ENCODE measurements around the gene STK25.
A peak's percentile ranks its signal among the peaks of the same experiment; 100 is the strongest.

The STK25 gene

GRCh38 chr2:241508240-241509154, at the start of gene STK25:
Gene STK25, minus strand, starts transcription at chr2:241508584. Its CDS starts 549 bp downstream, at chr2:241508035.
- peak; percentile 99 for DNase-seq
- in situ Hi-C loops (cut with HindIII; ENCODE audit: low pct_ligation_motif_present, low pct_unique_long_range_greater_than_20kb, low sequenced_read_pairs): no loop called here

- DNase-seq: no peak
- in situ Hi-C loops (cut with HindIII; ENCODE audit: low pct_ligation_motif_present, low pct_unique_long_range_greater_than_20kb, low sequenced_read_pairs): no loop called here
Measured at GRCh38 chr2:241556746-241557145, 48.4 kb upstream of the STK25 start.

GRCh38 chr2:241555711-241556110, 47.3 kb upstream of the STK25 start:
- no peak for DNase-seq
- in situ Hi-C loops (cut with HindIII; ENCODE audit: low pct_ligation_motif_present, low pct_unique_long_range_greater_than_20kb, low sequenced_read_pairs): no loop called here

GRCh38 chr2:241554610-241555322, 46.4 kb upstream of the STK25 start:
- no peak for DNase-seq
- in situ Hi-C loops (cut with HindIII; ENCODE audit: low pct_ligation_motif_present, low pct_unique_long_range_greater_than_20kb, low sequenced_read_pairs): no loop called here

- in situ Hi-C loops (cut with HindIII; ENCODE audit: low pct_ligation_motif_present, low pct_unique_long_range_greater_than_20kb, low sequenced_read_pairs): no loop called here
- DNase-seq: no peak
Measured at GRCh38 chr2:241553981-241554380, 45.6 kb upstream of the STK25 start.

DNA sequence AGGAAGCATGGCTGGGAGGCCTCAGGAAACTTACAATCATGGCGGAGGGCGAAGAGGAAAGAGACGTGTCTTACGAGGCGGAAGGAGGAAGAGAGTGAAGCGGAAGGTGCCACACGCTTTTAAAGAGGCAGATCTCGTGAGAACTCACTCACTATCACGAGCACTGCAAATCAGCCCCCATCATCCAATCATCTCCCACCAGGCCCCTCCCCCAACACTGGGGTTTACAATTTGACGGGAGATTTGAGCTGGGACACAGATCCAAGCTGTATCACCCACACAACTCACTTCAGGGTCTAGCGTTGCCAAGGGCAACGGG, 45.1 kb upstream of the STK25 start:
- in situ Hi-C loops (cut with HindIII; ENCODE audit: low pct_ligation_motif_present, low pct_unique_long_range_greater_than_20kb, low sequenced_read_pairs): no loop called here
- no peak for DNase-seq

DNA sequence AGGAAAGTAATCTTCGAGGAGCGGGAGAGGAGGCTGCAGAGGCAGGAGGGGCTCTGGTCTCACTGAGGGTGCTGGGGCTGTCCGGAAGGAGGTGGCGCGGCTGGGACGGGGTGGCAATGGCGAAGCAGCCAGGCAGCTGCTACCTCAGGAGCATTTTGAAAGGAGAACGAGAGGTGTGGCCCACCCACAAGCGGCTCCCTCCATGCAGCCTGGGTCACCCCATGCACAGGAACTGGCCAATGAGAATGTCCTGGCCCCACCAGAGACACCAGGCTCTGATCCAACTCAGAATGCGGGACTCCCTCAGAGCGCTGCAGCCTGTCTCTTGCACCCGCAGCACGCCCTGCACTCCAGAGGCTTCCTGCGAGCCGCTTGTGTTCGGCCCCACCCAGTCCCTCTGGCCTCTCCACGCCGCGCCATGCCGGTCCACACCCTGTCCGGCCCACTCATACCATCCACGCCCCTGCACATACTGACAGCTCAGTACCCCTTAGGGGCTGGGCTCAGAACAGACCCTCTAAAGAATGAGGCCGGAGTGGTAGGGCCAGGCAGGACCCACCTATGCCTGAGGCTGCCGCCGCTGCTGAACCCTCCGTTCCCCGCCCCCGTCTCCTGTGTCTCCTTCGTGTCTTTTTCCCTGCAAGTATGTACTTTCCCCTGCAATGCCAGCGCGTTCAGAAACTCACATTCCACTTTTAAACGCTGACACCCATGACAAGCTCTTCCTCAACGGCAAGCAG, 43.8 kb upstream of the STK25 start:
- DNase-seq: no peak
- in situ Hi-C loops (cut with HindIII; ENCODE audit: low pct_ligation_motif_present, low pct_unique_long_range_greater_than_20kb, low sequenced_read_pairs): no loop called here

DNA sequence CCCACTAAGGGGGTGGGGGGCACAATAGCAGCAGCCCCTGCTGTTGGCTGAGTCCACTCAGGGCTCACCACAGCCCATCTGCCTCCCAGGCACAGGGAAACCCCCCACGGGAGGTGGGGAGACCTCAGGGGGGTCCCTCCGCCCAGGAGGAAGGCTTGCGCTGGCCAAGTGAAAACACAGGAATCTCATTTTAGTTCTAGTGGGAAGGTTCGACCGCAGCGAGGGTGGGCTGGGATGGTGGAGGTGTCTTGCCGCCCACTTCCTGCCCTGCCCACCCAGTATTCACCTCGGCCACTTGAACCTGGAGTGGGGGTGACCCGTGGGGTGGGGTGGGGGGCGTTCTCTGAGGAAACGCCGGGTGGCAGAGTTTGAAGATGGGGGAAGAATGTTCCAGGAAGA, 43.2 kb upstream of the STK25 start:
- DNase-seq: no peak
- in situ Hi-C loops (cut with HindIII; ENCODE audit: low pct_ligation_motif_present, low pct_unique_long_range_greater_than_20kb, low sequenced_read_pairs): no loop called here

- in situ Hi-C loops (cut with HindIII; ENCODE audit: low pct_ligation_motif_present, low pct_unique_long_range_greater_than_20kb, low sequenced_read_pairs): no loop called here
- DNase-seq: no peak
Measured at GRCh38 chr2:241550616-241551580, 42.5 kb upstream of the STK25 start.

- in situ Hi-C loops (cut with HindIII; ENCODE audit: low pct_ligation_motif_present, low pct_unique_long_range_greater_than_20kb, low sequenced_read_pairs): no loop called here
Measured at GRCh38 chr2:241548451-241548835, 40.1 kb upstream of the STK25 start.

GRCh38 chr2:241547781-241548450, 39.5 kb upstream of the STK25 start:
- no peak for DNase-seq
- in situ Hi-C loops (cut with HindIII; ENCODE audit: low pct_ligation_motif_present, low pct_unique_long_range_greater_than_20kb, low sequenced_read_pairs): no loop called here

More at GRCh38 chr2:241548451-241548835, 40.1 kb upstream of the STK25 start:
- no peak for DNase-seq

DNA sequence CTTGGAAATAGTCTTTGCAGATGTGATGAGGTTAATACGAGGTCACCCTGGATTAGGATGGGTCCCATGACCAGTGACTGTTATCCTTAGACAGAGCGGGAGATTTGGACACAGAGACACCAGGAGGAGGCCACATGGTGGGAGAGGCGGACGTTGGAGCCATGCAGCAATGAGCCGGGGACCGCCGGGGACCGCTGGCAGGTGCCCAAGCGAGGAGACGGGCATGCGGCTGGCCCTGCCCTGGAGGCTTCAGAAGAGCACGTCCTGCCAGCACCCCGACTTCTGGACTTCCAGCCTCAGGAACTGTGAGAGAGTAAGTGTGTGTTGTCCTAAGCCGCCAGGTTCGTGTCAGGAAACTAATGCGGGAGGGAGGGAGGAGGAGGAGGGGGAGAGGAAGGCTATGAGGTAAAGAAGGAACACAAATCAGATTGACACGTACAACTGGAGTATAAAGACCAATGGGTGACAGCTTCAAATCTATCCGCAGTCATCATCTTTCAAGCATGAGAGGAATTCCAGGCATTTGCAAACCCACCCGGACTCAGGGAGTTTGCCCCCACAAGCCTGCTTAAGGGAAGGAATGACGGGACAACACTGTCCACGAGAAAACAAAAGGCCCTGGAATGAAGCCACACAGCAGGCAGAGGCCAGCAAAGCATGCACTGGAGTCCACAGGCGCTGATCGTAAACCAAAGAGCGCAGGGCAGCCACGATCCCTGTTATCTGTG, 38.6 kb upstream of the STK25 start:
- in situ Hi-C loops (cut with HindIII; ENCODE audit: low pct_ligation_motif_present, low pct_unique_long_range_greater_than_20kb, low sequenced_read_pairs): no loop called here
- DNase-seq: peak; percentile 90

GRCh38 chr2:241545523-241546473, 37.4 kb upstream of the STK25 start:
- in situ Hi-C loops (cut with HindIII; ENCODE audit: low pct_ligation_motif_present, low pct_unique_long_range_greater_than_20kb, low sequenced_read_pairs): no loop called here
- DNase-seq: no peak

DNA sequence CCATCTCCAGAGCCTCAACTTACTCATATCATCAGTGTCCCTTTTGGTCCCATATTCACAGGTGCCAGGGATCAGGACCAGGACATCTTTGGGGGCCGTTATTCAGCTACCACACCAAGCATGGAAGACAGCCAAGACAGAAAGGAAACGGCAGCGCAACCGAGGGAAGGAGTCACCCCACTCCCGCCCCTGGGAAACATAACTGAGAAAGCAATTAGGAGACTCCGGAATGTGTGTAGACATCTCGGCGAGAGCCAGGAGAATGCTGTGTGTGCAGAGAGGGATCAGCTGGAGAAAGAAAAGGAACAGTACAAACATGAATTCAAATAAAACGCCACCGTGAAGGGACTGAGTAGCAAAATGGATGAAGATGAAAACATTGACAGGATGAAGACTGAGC, 36.7 kb upstream of the STK25 start:
- DNase-seq: no peak
- in situ Hi-C loops (cut with HindIII; ENCODE audit: low pct_ligation_motif_present, low pct_unique_long_range_greater_than_20kb, low sequenced_read_pairs): no loop called here

- in situ Hi-C loops (cut with HindIII; ENCODE audit: low pct_ligation_motif_present, low pct_unique_long_range_greater_than_20kb, low sequenced_read_pairs): no loop called here
Measured at GRCh38 chr2:241542278-241542605, 33.9 kb upstream of the STK25 start.

DNA sequence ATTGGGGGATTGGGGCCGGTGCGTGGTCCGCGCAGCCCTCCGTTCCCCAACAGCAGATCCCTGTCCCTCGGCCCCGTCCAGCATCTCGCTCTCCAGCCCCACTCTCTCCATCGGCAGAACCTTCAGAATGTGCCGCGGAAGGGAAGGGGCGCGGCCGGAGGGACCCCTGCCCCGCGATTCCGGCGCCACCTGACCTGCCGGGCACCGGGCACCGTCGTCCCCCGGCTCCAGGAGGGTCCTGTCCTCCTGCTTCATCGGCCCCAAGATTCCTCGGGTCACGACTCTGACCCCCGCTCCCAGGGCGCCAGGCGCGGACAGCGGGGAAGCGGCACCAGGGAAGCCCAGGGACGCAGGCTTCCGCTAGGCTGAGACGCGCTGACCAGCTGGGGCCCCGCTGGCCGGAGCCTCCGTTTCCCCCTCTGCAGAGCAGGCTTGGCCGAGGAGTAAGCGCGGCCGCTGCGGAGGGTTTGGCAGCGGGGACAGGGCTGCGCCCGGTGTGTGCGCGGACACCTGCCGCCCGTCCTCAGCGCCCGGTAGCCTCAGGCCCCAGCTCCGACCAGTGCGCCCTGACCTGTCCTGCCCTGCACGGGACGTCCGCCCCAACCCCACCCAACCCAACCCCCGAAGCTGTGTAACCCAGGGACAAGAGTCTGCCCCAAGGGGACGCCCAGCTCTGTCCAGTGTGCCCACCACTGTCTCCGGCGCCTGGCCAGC, 33.3 kb upstream of the STK25 start:
- in situ Hi-C loops (cut with HindIII; ENCODE audit: low pct_ligation_motif_present, low pct_unique_long_range_greater_than_20kb, low sequenced_read_pairs): no loop called here
- DNase-seq: no peak

More at GRCh38 chr2:241542278-241542605, 33.9 kb upstream of the STK25 start:
- no peak for DNase-seq

Measured in ACHN (cell line).